Cardiac septum (tissue), 1 donor: ENCODE data around the gene KIF21B. TPM values are rescaled to one million over a fixed set of nuclear protein-coding genes. Genes with fewer than 3 reads are reported as not detected.
"Not testable (repeated sequence)": the region's sequence is repeated elsewhere in the genome, so short reads cannot be mapped to it uniquely, and the experiment has no call there.

Experiments used
- DNase-seq: peaks from one replicate; pipeline ENCODE4 v3.0.0-alpha.2; 2020; ENCODE audit warnings: low spot score
- intact Hi-C: fragments of 100-400 bp; cut with DNase I; formaldehyde crosslinking; loops from one replicate; pipeline ENCODE4 v1.14.0; 2022
- total RNA-seq: library from RNA; stranded (reverse); fragmentation: NEBNext Ultra II Directional; extraction: Animal tissue kit (Norgen Biotek cat#: 25700); gene quantifications from one replicate; pipeline ENCODE4 v1.2.1, GENCODE V29; 2021
- donor health status: DM: no; HTN: no; CAD: no.

Gene KIF21B
- total RNA-seq, 1 donor from 2014 or later, result 0.73 TPM

- intact Hi-C loops, result no loop called here
- DNase-seq, result peak; percentile 2
Observed at GRCh38 chr1:200963076-200963475, 60.4 kb downstream of the KIF21B start.

DNA sequence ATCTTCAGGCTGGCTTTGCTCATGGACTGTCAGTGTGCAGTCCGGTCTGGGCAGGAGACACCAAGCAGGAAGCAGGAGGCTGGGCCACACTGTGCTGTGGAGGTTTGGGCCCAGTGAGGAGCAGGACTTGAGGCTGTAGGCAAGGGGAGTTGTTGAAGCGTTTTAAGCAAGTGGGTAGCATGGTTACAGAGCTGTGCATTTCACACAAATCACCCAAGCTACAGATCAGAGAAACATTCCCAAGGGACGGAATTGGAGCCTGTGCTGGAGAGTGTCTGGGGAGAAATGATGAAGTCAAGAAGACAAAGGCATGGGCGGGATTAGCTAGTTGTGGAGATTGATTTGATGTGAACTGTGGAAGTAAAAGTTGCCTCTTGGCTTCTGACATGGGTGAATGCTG, 60.9 kb downstream of the KIF21B start:
- intact Hi-C loops, result no loop called here
- DNase-seq, result peak; percentile 31

DNA sequence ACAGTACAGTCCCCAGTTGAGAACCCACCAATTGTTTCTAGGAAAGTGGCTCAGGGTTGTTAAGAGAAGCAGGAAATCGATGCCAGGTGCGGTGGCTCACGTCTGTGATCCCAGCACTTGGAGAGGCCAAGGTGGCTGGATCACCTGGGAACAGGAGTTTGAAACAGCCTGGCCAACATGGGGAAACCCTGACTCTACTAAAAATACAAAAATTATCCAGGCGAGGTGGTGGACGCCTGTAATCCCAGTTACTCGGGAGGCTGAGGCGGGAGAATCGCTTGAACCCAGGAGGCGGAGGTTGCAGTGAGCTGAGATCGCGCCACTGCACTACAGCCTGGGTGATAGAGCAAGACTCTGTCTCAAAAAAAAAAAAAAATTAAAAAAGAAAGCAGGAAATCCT, 61.4 kb downstream of the KIF21B start:
- intact Hi-C loops, DNase-seq: not testable (repeated sequence)

- DNase-seq, result peak; percentile 10
- intact Hi-C loops, result no loop called here
Observed at GRCh38 chr1:200960948-200961340, 62.6 kb downstream of the KIF21B start.

DNA sequence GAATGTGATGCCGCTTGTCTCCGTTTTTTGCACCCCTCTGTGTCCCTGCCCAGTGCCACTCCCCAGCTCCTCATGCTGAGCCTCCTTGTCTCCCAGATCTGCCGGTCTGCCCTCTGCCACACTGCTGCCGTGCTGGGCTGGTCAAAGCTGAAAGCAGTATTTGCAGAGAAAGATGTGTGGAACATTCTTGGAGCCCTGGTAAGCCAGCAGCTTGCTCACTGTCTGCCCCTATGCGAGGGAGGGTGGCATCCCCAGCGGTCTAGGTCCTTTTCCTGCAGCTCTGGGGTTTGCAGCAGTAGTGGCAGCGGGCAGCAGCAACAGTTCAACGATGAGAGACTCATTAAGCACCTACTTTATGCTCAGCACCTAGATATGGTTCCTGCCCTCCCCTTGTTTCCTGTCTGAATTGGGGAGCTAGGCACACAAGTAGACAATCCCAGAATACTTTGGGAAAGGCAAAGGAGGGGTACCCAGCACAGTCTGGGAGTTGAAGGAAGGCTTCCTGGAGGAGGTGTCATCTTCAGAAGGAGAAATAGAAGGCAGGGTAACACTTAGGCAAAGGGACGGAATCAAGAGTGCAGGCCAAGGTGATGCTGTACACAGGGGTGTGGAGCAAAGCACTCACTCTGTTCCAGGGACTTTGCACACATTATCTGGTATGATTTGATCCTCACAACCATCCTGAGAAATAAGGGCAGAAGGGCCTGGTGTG, 63.1 kb downstream of the KIF21B start:
- intact Hi-C loops, result no loop called here
- peak; percentile 27 for DNase-seq

- intact Hi-C loops, result no loop called here
- peak; percentile 24 for DNase-seq
Observed at GRCh38 chr1:200959411-200959921, 64.0 kb downstream of the KIF21B start.

DNA sequence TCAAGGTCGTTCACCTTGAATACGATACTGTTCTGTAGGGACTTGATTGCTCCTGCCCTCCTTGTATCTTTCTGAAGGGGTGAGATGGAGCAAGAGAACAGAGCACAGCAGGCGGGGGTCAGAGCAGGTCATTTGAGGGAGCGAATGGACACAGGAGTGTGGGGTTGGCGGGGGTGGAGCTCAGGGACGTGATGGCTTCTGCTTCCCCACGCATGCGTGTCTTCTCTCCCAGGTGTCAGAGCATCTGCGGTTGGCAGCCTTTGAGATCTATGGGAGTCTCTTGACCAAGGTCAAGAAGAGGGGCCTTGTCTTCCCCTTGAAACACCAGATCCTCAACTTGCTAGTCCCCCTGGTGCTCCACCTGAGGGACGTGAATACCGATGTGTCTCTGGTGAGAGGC, 64.9 kb downstream of the KIF21B start:
- DNase-seq, result peak; percentile 33
- intact Hi-C loops, result no loop called here

DNA sequence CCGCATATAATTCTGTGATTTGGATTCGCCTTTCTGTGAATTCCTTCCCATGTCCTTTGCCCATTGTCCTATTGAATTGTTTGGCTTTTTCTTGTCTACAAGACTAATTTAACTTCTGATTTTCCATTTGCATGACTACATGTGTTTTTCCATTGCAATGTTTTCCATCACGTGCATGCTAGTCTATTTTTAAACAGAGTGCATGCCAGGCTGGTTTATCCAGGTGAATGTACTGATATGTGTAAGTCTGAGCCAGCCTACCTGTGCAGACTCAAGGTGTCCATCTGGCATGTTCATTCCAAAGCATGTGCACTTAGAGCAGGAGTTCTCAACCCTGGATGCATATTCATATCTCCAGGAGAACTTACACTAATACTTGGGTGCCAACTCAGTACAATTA, 69.1 kb downstream of the KIF21B start:
- peak; percentile 15 for DNase-seq
- intact Hi-C loops, result no loop called here

GRCh38 chr1:200951016-200951415, 72.5 kb downstream of the KIF21B start:
- DNase-seq, result peak; percentile 29
- intact Hi-C loops, result no loop called here

DNA sequence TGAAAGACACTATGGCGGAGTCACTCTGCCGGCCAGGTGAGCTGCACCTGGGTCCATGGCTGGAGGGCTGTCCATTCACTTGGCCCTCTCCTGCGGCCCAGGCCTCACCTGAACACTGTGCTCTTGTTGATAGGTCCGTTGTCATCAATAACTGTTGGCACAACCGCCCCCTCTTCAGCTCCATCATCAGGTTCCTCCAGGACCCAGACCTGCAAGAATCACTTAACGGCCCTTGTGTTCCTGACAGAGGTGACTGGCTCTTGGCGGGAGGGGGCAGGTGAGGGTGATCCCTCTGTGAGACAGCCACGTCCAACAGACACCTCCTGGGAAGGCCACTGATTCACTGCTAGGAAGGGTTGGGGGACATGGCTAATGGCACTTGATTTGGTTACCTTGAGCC, 73.9 kb downstream of the KIF21B start:
- intact Hi-C loops, result no loop called here
- peak; percentile 46 for DNase-seq

DNA sequence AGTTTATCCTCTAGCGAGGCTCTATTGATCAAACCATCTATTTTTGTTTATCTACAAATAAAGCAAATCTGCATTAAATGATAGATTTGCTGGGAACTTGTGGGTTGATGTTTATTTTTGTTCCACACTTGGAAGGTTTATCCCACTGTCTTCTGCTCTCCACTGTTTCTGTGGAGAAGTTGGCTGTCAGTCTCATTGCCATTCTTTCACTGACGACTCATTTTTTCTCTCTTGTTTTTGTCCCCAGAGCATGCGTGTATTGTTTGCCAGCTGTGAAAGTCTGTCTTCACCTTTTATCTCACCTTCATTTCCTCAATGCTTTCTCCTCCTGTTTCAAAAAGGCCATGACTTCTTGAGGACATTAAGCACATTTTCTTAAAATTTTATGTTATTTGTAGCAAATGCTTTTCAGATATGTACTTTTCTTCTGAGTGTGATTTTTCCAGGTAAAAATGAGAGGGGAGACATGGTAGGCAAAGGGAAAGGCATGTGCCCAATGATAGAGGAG, 76.4 kb downstream of the KIF21B start:
- no peak for DNase-seq
- intact Hi-C loops, result no loop called here

GRCh38 chr1:200945111-200945510, 78.4 kb downstream of the KIF21B start:
- intact Hi-C loops, result no loop called here
- DNase-seq, result no peak

DNA sequence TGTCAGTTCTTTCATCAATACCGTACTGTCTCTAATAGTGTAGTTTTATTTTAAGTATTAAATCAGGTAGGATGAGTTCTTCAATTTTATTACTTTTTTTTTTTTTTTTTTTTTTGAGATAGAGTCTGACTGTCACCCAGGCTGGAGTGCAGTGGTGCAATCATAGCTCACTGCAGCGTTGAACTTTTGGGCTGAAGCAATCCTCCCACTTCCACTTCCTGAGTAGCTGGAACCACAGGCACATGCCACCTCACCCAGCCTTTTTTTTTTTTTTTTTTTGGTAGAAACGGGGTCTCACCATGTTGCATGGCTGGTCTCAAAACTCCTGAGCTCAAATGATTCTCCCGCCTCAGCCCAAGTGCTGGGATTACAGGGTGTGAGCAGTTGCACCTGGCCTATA, 84.6 kb downstream of the KIF21B start:
- DNase-seq, result peak; percentile 73
- intact Hi-C loops, result no loop called here

GRCh38 chr1:200935286-200935962, 88.1 kb downstream of the KIF21B start:
- intact Hi-C loops, result not testable (repeated sequence)
- DNase-seq, result peak; percentile 56

DNA sequence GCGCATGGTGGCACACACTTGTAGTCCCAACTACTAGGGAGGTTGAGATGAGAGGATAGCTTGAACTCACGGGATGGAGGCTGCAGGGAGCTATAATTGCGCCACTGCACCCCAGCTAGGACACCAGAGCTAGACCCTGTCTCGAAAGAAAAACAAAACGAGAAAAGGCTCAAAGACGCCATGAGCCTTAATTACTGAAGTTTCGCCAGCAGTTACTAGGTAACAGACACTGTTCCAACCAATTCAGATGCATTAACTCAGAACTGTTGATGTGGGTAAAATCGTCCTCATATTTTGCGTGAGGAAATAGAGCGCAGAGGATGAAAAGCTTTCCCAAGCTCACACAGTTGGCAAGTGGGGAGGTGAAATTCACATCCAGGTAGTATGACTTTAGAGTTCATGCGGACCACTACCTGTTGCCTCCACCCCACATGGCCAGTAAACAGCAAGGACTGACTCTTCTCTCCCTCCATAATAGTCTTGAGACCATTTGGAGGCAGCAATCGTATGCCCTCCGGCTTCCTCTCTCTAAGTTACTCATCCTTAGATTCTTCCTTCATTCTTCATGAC, 88.8 kb downstream of the KIF21B start:
- DNase-seq, result peak; percentile 39
- intact Hi-C loops, result no loop called here

DNA sequence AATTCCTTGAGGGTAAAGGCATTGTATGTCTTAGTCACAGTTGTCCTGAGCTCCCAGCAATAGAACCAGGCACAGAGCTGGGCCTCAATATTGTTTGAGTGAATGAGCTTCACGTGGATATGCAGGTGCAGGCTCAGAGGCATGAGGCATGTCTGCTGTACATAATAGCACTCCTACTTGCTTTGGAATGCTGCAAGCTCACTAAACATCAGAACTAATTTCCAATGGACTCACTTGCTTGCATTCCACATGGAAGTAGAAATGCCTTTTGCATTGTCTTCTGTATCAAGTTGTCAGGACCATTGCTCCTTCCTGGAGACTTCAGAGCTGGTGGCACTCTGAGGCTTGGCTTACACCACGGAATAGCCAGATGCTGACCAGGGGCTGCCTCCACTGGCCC, 91.7 kb downstream of the KIF21B start:
- no peak for DNase-seq
- intact Hi-C loops, result no loop called here

GRCh38 chr1:200930285-200930684, 93.2 kb downstream of the KIF21B start:
- DNase-seq, result peak; percentile 55
- intact Hi-C loops, result not testable (repeated sequence)

DNA sequence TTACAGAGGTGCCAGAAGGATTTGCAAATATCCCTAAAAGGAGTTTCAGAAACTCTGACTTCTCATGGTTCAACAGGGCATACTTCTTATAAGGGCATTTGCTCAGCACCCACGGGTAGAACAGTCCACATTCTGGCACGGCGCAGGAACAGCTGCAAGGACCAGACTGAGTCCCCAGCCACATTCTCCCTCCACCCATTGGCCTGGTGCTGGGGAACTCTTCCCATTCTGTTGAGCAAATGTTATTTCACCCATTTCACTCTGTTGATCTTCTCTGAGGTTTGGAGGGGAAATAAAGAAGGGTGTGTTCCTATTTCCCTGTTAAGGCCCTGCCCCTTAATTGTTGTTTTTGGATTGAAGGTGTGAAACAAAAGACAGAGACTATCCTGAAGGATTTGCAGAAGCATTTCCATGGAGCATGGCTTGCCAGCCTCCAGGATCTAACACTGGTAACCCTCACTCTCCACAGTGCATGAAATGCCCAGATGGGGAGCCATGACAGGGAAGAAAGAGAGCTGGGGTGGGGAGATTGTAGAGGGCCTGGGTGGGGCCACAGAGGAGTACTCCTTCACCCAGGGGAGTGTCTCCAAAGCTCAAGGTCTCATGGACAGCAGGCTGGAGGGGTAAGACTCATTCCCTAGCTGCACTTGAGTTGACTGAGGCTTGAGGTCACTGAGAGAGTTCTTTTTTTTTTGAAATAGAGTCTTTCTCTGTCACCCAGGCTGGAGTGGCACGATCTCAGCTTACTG, 93.8 kb downstream of the KIF21B start:
- intact Hi-C loops, result no loop called here
- DNase-seq, result peak; percentile 50

DNA sequence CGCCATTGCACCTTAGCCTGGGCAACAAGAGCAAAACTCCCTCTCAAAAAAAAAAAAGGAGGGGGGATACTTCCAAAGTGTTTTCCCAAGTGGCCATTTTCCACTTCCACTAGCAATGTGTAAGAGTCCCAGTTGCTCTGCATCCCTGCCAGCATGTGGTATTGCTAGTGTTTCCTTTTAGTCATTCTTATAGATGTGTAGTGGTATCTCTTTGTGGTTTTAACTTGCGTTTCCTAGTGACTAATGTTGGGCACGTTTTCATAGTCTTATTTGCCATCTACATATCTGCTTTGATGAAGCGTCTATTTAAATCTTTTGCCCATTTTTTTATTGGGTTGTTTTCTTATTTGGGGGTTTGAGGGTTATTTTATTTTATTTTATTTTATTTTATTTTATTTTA, 97.7 kb downstream of the KIF21B start:
- intact Hi-C loops, result no loop called here
- no peak for DNase-seq

DNA sequence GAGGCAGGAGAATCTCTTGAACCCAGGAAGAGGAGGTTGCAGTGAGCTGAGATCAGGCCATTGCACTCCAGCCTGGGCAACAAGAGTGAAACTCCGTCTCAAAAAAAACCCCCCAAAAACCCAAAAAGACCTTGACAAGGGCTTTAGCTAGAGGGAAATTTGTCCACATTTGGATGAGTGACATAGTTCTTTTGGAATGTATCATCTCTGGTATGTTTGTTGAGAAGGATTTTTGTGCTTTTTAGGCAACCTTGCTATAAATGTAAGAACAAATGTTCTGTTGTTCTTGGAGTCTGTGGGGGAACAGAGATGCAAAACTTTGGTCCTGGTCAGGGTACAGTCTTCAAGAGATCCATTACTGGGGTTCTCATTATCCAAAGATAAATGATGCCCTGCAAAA, 99.9 kb downstream of the KIF21B start:
- intact Hi-C loops, result no loop called here

More for the DNA sequence above, 99.9 kb downstream of the KIF21B start:
- no peak for DNase-seq
